ENCODE results near the gene XCL1.
A peak's percentile ranks its signal among the peaks of the same experiment; 100 is the strongest.
"Not testable (repeated sequence)": the region's sequence is repeated elsewhere in the genome, so short reads cannot be mapped to it uniquely, and the experiment has no call there.

Gene XCL1
- long read RNA-seq: 0 reads

- H3K4me3 ChIP-seq (replicated peaks; ENCODE audit: insufficient read depth, low read length); DNase-seq (ENCODE audit: low read depth in 1 of 2, low spot score in 1 of 2); H3K27me3 ChIP-seq (ENCODE audit: insufficient read depth, poor library complexity, severe bottlenecking); H3K27ac ChIP-seq (replicated peaks): not testable (repeated sequence)
Measured at GRCh38 chr1:168576245-168576688, at the start of gene XCL1. Gene XCL1, plus strand, starts transcription at chr1:168576605. Its CDS starts 33 bp downstream, at chr1:168576638.

GRCh38 chr1:168529518-168529917, 46.9 kb upstream of the XCL1 start:
- TF ChIP-seq SPI1 (IDR thresholded peaks at IDR 0.05; ENCODE audit: borderline replicate concordance, low read depth) (peak; percentile 8; the same call in 1 of the 2 replicates), POLR2AphosphoS5 (IDR thresholded peaks at IDR 0.05; ENCODE audit: low read depth) (no peak), CTCF (IDR thresholded peaks at IDR 0.05; ENCODE audit: insufficient read depth, low read length) (no peak)
- TF ChIP-seq, protein P1, sequence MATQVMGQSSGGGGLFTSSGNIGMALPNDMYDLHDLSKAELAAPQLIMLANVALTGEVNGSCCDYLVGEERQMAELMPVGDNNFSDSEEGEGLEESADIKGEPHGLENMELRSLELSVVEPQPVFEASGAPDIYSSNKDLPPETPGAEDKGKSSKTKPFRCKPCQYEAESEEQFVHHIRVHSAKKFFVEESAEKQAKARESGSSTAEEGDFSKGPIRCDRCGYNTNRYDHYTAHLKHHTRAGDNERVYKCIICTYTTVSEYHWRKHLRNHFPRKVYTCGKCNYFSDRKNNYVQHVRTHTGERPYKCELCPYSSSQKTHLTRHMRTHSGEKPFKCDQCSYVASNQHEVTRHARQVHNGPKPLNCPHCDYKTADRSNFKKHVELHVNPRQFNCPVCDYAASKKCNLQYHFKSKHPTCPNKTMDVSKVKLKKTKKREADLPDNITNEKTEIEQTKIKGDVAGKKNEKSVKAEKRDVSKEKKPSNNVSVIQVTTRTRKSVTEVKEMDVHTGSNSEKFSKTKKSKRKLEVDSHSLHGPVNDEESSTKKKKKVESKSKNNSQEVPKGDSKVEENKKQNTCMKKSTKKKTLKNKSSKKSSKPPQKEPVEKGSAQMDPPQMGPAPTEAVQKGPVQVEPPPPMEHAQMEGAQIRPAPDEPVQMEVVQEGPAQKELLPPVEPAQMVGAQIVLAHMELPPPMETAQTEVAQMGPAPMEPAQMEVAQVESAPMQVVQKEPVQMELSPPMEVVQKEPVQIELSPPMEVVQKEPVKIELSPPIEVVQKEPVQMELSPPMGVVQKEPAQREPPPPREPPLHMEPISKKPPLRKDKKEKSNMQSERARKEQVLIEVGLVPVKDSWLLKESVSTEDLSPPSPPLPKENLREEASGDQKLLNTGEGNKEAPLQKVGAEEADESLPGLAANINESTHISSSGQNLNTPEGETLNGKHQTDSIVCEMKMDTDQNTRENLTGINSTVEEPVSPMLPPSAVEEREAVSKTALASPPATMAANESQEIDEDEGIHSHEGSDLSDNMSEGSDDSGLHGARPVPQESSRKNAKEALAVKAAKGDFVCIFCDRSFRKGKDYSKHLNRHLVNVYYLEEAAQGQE (IDR thresholded peaks at IDR 0.05; ENCODE audit: insufficient replicate concordance, low read depth): no peak
- Histone ChIP-seq H3K27me3 (ENCODE audit: insufficient read depth, poor library complexity, severe bottlenecking) (no peaks in the 10 kb centered on the region), H3K4me3 (replicated peaks; ENCODE audit: insufficient read depth, low read length) (no peak overlapping the region), H3K27ac (replicated peaks) (no peak overlapping the region)
- DNase-seq (ENCODE audit: low read depth in 1 of 2, low spot score in 1 of 2): no peak

DNA sequence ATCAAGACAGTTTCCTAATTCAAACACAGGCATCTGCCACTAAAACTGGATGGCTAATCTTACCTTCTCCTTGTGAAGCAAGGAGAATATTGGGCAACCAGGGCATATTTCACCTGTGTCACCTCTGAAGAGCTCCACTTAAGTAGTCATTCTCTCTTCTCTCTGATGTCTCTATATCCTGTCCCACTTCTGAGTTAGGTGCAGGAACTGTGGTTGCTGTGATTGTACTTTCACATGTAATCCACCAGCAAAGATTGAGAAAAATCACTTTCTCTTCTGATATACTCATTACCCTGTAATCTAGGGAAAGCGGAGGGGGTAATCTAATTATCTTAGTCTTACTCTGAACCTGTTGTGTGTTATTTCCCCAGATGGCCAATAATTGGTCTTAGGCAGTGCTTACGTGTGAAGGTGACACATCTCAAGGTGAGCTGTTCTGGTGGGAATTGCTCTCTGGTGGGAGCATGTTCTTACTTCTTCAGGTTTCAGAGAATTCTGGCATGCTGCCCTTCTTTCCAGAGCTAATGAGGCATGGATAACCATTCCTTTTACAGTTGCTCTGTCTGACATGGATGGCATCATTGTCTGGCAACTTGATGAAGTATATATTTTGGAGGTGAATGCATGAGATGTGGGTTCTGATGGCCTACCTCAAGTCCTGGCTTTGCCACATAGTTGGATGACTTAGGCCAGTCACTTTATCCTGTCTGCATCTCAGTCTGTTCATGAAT, 44.6 kb upstream of the XCL1 start:
- TF ChIP-seq POLR2AphosphoS5 (IDR thresholded peaks at IDR 0.05; ENCODE audit: low read depth) (no peak), CTCF (IDR thresholded peaks at IDR 0.05; ENCODE audit: insufficient read depth, low read length) (no peak), SPI1 (IDR thresholded peaks at IDR 0.05; ENCODE audit: borderline replicate concordance, low read depth) (no peak), GABPA (IDR thresholded peaks at IDR 0.05; ENCODE audit: low read depth) (no peak)
- TF ChIP-seq, protein P1 (IDR thresholded peaks at IDR 0.05; ENCODE audit: insufficient replicate concordance, low read depth): no peak
- H3K27me3 ChIP-seq (ENCODE audit: insufficient read depth, poor library complexity, severe bottlenecking): no peaks in the 10 kb centered on the region

DNA sequence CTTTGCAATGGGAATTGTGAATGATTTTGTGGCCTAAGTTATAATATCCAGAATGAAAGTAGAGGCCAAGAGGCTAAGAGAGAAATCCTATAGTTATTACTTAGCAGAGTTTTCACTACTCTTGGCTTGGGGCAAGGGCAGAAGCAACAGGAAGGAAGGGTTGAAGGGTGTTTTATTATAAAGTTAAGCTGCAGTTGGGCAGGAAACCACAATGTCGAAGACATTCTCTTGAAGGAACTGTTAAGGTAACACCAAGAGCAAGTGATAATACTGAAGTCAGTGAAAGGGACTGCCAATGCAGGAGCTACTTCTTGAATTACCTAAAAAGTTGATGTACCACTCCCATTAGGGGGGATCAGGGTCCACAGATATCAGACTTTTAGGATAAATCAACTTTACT, 40.9 kb upstream of the XCL1 start:
- peak; percentile 38 to 81 for DNase-seq (ENCODE audit: low read depth in 1 of 2, low spot score in 1 of 2)
- no peaks in the 10 kb centered on the region for H3K27me3 ChIP-seq (ENCODE audit: insufficient read depth, poor library complexity, severe bottlenecking)
- H3K27ac ChIP-seq (replicated peaks): peak overlapping the region; percentile 97
- no peak overlapping the region for H3K4me3 ChIP-seq (replicated peaks; ENCODE audit: insufficient read depth, low read length)
- TF ChIP-seq POLR2AphosphoS5 (IDR thresholded peaks at IDR 0.05; ENCODE audit: low read depth) (peak; percentile 52; the same call in 1 of the 2 replicates), CTCF (IDR thresholded peaks at IDR 0.05; ENCODE audit: insufficient read depth, low read length) (no peak)
- TF ChIP-seq, protein P1 (IDR thresholded peaks at IDR 0.05; ENCODE audit: insufficient replicate concordance, low read depth): peak; percentile 42

More for the DNA sequence above, 44.6 kb upstream of the XCL1 start:
- DNase-seq (ENCODE audit: low read depth in 1 of 2, low spot score in 1 of 2): no peak
- Histone ChIP-seq H3K4me3 (replicated peaks; ENCODE audit: insufficient read depth, low read length) (no peak overlapping the region), H3K27ac (replicated peaks) (no peak overlapping the region)

GRCh38 chr1:168540798-168541197, 35.6 kb upstream of the XCL1 start:
- not testable (repeated sequence) for H3K4me3 ChIP-seq (replicated peaks; ENCODE audit: insufficient read depth, low read length); DNase-seq (ENCODE audit: low read depth in 1 of 2, low spot score in 1 of 2)

GRCh38 chr1:168542978-168543377, 33.4 kb upstream of the XCL1 start:
- not testable (repeated sequence) for DNase-seq (ENCODE audit: low read depth in 1 of 2, low spot score in 1 of 2); H3K27me3 ChIP-seq (ENCODE audit: insufficient read depth, poor library complexity, severe bottlenecking); H3K27ac ChIP-seq (replicated peaks); H3K4me3 ChIP-seq (replicated peaks; ENCODE audit: insufficient read depth, low read length)

More at GRCh38 chr1:168540798-168541197, 35.6 kb upstream of the XCL1 start:
- not testable (repeated sequence) for H3K27ac ChIP-seq (replicated peaks); H3K27me3 ChIP-seq (ENCODE audit: insufficient read depth, poor library complexity, severe bottlenecking)

Data from HL-60 (cell line).